Neural cell (in vitro differentiated cells): Measurements from ENCODE around the gene LSM10. TPM values are rescaled to one million over a fixed set of nuclear protein-coding genes. Genes with fewer than 3 reads are reported as not detected.
A peak's percentile ranks its signal among the peaks of the same experiment; 100 is the strongest.

Source experiments
- H2AFZ ChIP-seq: fragments of 200-600, 300-800 bp; sonication (generic), shearing (Covaris generic); 2 replicates; pipeline ENCODE4 v1.6.0; 2014; ENCODE audit warnings: low read depth, mild to moderate bottlenecking, antibody characterized with exemption, low read length, moderate library complexity
- H3F3A ChIP-seq: fragments of 200-600 bp; shearing (Covaris generic); 2 replicates; pipeline ENCODE4 v1.6.1; 2016; ENCODE audit warnings: mild to moderate bottlenecking, moderate library complexity, mixed read lengths, antibody characterized with exemption, low read length; ENCODE audit not compliant: insufficient read depth, poor library complexity, severe bottlenecking
- H3K27ac ChIP-seq: fragments of 200-600, 300-800 bp; sonication (generic), shearing (Covaris generic); 2 replicates; pipeline ENCODE4 v1.5.1; 2014; ENCODE audit warnings: mild to moderate bottlenecking, low read length, moderate library complexity
- H3K27me3 ChIP-seq: fragments of 300-800, 200-600 bp; sonication (generic), shearing (Covaris generic); 2 replicates; pipeline ENCODE4 v1.6.0; 2014; ENCODE audit warnings: mild to moderate bottlenecking, low read depth, low read length, moderate library complexity; ENCODE audit not compliant: insufficient read depth
- H3K36me3 ChIP-seq: fragments of 300-800, 200-600 bp; sonication (generic), shearing (Covaris generic); 2 replicates; pipeline ENCODE4 v1.5.1; 2014; ENCODE audit warnings: mild to moderate bottlenecking, antibody characterized with exemption, low read length, moderate library complexity; ENCODE audit not compliant: insufficient read depth
- H3K4me2 ChIP-seq: fragments of 300-800, 200-600 bp; sonication (generic), shearing (Covaris generic); 2 replicates; pipeline ENCODE4 v1.6.0; 2014; ENCODE audit warnings: mild to moderate bottlenecking, low read length
- H3K4me3 ChIP-seq: fragments of 300-800, 200-600 bp; sonication (generic), shearing (Covaris generic); 2 replicates; pipeline ENCODE4 v1.5.1; 2014; ENCODE audit warnings: mild to moderate bottlenecking, low read length, moderate library complexity
- H3K79me2 ChIP-seq: fragments of 200-600 bp; shearing (Covaris generic); replicated peaks from 2 replicates; pipeline ENCODE4 v1.6.0; 2014; ENCODE audit warnings: mild to moderate bottlenecking, low read length, moderate library complexity; ENCODE audit not compliant: insufficient read depth
- H3K9ac ChIP-seq: fragments of 300-800, 200-600 bp; sonication (generic), shearing (Covaris generic); 2 replicates; pipeline ENCODE4 v1.6.1; 2016; ENCODE audit warnings: mild to moderate bottlenecking, low read length, mixed read lengths
- H3K9me2 ChIP-seq: fragments of 200-600 bp; shearing (Covaris generic); 2 replicates; pipeline ENCODE4 v1.6.1; 2016; ENCODE audit warnings: mild to moderate bottlenecking, low read length, mixed read lengths; ENCODE audit not compliant: insufficient read depth
- H3K9me3 ChIP-seq: fragments of 200-600, 300-800 bp; sonication (generic), shearing (Covaris generic); 2 replicates; pipeline ENCODE4 v1.6.1; 2016; ENCODE audit warnings: mild to moderate bottlenecking, mixed run types, low read length, moderate library complexity, mixed read lengths
- H4K20me1 ChIP-seq: fragments of 200-600 bp; shearing (Covaris generic); 2 replicates; pipeline ENCODE4 v1.6.1; 2016; ENCODE audit warnings: mild to moderate bottlenecking, mixed run types; ENCODE audit not compliant: insufficient read depth
- EP300 ChIP-seq: fragments of 450-650 bp; conservative IDR thresholded peaks from 2 replicates; pipeline ENCODE4 v1.6.1; 2014; ENCODE audit warnings: antibody characterized with exemption, mild to moderate bottlenecking, moderate library complexity; ENCODE audit not compliant: poor library complexity, severe bottlenecking
- EZH2 ChIP-seq: fragments of 200-600, 300-800 bp; shearing (Covaris generic), sonication (generic); IDR thresholded peaks from 2 replicates; pipeline ENCODE4 v1.6.1; 2014; ENCODE audit warnings: antibody characterized with exemption, low read length, borderline replicate concordance, mild to moderate bottlenecking; ENCODE audit not compliant: insufficient read depth, poor library complexity, severe bottlenecking
- MXI1 ChIP-seq: fragments of 450-650 bp; conservative IDR thresholded peaks from 2 replicates; pipeline ENCODE4 v1.6.1; 2014; ENCODE audit warnings: antibody characterized with exemption, mild to moderate bottlenecking; ENCODE audit not compliant: poor library complexity, severe bottlenecking
- POLR2AphosphoS5 ChIP-seq: IDR thresholded peaks from 2 replicates; pipeline ENCODE4 v1.6.1; 2012
- RAD21 ChIP-seq: fragments of 450-650 bp; conservative IDR thresholded peaks from 2 replicates; pipeline ENCODE4 v1.6.1; 2014; ENCODE audit warnings: antibody characterized with exemption, mild to moderate bottlenecking, moderate library complexity
- SMC3 ChIP-seq: fragments of 450-650 bp; conservative IDR thresholded peaks from 2 replicates; pipeline ENCODE4 v1.6.1; 2014; ENCODE audit warnings: antibody characterized with exemption, mild to moderate bottlenecking, moderate library complexity; ENCODE audit not compliant: poor library complexity
- TAF1 ChIP-seq: IDR thresholded peaks from 2 replicates; pipeline ENCODE4 v1.6.1; 2012; ENCODE audit warnings: low read depth
- polyA plus RNA-seq: library from polyadenylated mRNA; depleted of rRNA; stranded (reverse); fragments of >200 nt; gene quantifications from 2 replicates; pipeline ENCODE4 v1.2.3, GENCODE V29; 2014
- TF ChIP-seq, protein P1 (sequence below): fragments of 450-650 bp; IDR thresholded peaks from 2 replicates; pipeline ENCODE4 v1.5.1; 2014; ENCODE audit warnings: antibody characterized with exemption, mild to moderate bottlenecking, moderate library complexity; ENCODE audit not compliant: poor library complexity, severe bottlenecking
- TF ChIP-seq, protein P2 (sequence below): IDR thresholded peaks from 2 replicates; pipeline ENCODE4 v1.6.1; 2012; ENCODE audit warnings: borderline replicate concordance

The LSM10 gene
- polyA plus RNA-seq, 1 donor from 2014 or later = 1.3 TPM

DNA sequence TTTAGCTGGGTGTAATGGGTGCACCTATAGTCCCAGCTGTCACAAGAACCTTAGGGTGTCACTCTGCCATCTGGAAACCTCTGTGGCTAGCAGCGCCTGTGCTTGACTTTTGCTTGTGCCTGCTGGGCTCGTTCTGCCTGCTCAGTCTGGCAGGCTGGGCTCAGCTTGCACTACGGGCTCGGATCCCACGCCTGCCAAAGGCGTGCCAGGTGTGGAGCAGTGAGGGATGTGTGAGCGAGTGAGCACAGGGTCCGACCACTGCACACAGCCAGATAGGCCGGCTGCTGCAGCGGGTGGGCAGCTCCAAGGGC lies 2.8 kb upstream of the LSM10 start:
- Histone ChIP-seq H3K9me3 (no peaks in the 10 kb centered on the region), H3K79me2 (no peaks in the 10 kb centered on the region), H3K4me2 (no peak overlapping the region), H3K4me3 (peak overlapping the region; percentile 30), H2AFZ (no peak overlapping the region), H3K27ac (no peak overlapping the region), H4K20me1 (no peaks in the 10 kb centered on the region), H3K9me2 (no peaks in the 10 kb centered on the region), H3K36me3 (no peaks in the 10 kb centered on the region), H3K27me3 (no peaks in the 10 kb centered on the region), H3K9ac (peak overlapping the region; percentile 5), H3F3A (no peaks in the 10 kb centered on the region)
- no peak for TF ChIP-seq SMC3
- TF ChIP-seq EZH2 = no peak
- no peak for TF ChIP-seq MXI1

DNA sequence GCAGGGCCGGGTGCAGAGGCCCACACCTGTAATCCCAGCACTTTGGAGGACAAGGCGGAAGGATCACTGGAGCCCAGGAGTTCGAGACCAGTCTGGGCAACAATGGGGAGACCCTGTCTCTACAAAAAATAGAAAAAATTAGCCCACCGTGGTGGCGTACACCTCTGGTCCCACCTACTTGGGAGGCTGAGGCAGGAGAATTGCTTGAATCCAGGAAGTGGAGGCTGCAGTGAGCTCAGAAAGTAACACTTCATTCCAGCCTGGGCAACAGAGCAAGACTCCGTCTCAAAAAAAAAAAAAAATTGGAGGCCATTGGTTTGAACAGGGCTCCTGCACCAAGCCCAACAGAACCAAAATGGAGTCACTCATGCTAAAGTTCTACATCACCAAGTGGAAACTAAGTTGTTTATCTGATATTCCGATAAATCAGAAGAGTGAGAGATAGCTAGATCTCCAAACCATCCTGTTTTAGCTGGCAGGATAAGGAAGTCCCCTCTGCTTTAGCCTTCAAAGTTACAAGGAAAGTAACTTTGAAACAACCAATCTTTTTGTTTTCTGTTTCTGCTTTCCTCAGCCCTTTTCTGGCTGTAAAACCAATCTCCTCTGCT lies 766 bp upstream of the LSM10 start:
- H3K9me3 ChIP-seq = no peaks in the 10 kb centered on the region
- TF ChIP-seq POLR2AphosphoS5 = no peak
- TF ChIP-seq TAF1 = no peak
- no peak for TF ChIP-seq MXI1
- TF ChIP-seq, protein P1, sequence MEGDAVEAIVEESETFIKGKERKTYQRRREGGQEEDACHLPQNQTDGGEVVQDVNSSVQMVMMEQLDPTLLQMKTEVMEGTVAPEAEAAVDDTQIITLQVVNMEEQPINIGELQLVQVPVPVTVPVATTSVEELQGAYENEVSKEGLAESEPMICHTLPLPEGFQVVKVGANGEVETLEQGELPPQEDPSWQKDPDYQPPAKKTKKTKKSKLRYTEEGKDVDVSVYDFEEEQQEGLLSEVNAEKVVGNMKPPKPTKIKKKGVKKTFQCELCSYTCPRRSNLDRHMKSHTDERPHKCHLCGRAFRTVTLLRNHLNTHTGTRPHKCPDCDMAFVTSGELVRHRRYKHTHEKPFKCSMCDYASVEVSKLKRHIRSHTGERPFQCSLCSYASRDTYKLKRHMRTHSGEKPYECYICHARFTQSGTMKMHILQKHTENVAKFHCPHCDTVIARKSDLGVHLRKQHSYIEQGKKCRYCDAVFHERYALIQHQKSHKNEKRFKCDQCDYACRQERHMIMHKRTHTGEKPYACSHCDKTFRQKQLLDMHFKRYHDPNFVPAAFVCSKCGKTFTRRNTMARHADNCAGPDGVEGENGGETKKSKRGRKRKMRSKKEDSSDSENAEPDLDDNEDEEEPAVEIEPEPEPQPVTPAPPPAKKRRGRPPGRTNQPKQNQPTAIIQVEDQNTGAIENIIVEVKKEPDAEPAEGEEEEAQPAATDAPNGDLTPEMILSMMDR = no peak
- TF ChIP-seq EP300 = no peak
- TF ChIP-seq EZH2 = no peak
- no peak for TF ChIP-seq RAD21
- no peak for TF ChIP-seq SMC3
- TF ChIP-seq, protein P2, sequence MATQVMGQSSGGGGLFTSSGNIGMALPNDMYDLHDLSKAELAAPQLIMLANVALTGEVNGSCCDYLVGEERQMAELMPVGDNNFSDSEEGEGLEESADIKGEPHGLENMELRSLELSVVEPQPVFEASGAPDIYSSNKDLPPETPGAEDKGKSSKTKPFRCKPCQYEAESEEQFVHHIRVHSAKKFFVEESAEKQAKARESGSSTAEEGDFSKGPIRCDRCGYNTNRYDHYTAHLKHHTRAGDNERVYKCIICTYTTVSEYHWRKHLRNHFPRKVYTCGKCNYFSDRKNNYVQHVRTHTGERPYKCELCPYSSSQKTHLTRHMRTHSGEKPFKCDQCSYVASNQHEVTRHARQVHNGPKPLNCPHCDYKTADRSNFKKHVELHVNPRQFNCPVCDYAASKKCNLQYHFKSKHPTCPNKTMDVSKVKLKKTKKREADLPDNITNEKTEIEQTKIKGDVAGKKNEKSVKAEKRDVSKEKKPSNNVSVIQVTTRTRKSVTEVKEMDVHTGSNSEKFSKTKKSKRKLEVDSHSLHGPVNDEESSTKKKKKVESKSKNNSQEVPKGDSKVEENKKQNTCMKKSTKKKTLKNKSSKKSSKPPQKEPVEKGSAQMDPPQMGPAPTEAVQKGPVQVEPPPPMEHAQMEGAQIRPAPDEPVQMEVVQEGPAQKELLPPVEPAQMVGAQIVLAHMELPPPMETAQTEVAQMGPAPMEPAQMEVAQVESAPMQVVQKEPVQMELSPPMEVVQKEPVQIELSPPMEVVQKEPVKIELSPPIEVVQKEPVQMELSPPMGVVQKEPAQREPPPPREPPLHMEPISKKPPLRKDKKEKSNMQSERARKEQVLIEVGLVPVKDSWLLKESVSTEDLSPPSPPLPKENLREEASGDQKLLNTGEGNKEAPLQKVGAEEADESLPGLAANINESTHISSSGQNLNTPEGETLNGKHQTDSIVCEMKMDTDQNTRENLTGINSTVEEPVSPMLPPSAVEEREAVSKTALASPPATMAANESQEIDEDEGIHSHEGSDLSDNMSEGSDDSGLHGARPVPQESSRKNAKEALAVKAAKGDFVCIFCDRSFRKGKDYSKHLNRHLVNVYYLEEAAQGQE = no peak
- H3F3A ChIP-seq = no peaks in the 10 kb centered on the region
- no peaks in the 10 kb centered on the region for H3K79me2 ChIP-seq
- peak overlapping the region; percentile 81 for H3K9ac ChIP-seq
- no peaks in the 10 kb centered on the region for H3K36me3 ChIP-seq
- no peaks in the 10 kb centered on the region for H3K27me3 ChIP-seq
- peak overlapping the region; percentile 86 for H3K4me3 ChIP-seq
- H2AFZ ChIP-seq = peak overlapping the region; percentile 65
- H3K4me2 ChIP-seq = peak overlapping the region; percentile 45
- peak overlapping the region; percentile 60 for H3K27ac ChIP-seq
- H3K9me2 ChIP-seq = no peaks in the 10 kb centered on the region
- no peaks in the 10 kb centered on the region for H4K20me1 ChIP-seq
